ENCODE measurements around the gene ITPR3. TPM values are rescaled to one million over a fixed set of nuclear protein-coding genes. Genes with fewer than 3 reads are reported as not detected.

ITPR3 gene
- total and polyA plus RNA-seq, 2 donors (not counting 3 experiments of a cell fraction or from before 2014, with no cell fraction given) = 28.8 to 52.2 TPM

DNA sequence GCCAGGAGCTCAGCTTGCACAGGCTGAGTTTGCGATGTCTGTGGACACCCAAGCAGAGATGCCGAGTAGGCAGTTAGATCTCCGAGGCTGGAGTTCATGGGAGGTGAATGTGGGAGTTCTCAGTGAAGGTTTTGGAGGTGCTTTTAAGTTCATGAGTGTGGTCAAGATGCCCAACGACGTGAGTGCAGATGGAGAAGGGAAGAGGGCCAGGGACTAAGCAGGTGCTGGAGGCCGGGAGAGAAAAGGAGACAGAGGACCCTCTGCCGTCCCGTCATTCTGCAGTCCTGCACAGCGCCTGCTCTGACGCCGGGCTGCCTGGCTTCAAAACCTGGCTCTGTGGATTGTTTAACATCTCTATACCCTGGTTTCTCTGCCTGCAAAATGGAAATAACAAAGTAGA, 15.5 kb downstream of the ITPR3 start:
- FAIRE-seq (no peak), DNase-seq (ENCODE audit: low read depth, low spot score) (no peak)
- POLR2A ChIA-PET = no interaction called here
- dilution Hi-C loops (cut with MboI; ENCODE audit: extremely low pct_ligation_motif_present, low sequenced_read_pairs) = no loop called here
- CTCF ChIA-PET = interaction anchor here (0.7 to 1.4 kb wide), 2 partner anchors 36 to 47 kb away, joined by 4 read pairs; no protein-coding TSS in a partner anchor
- Histone ChIP-seq H3K27me3 (ENCODE audit: control insufficient read depth in 2 of 2, insufficient read depth in 2 of 2, low read length in 2 of 2) (no peaks in the 10 kb centered on the region), H3K4me3 (replicated peaks in 1 of 3; ENCODE audit: insufficient read depth in 1 of 3, low read depth in 1 of 3, low read length in 3 of 3) (no peak overlapping the region), H3K9me1 (replicated peaks; ENCODE audit: control insufficient read depth, extremely low read depth, insufficient read depth, low read length) (no peaks in the 10 kb centered on the region), H3K4me1 (ENCODE audit: control insufficient read depth, extremely low read depth, insufficient read depth, low read length) (peaks cover 23% of the 10 kb centered on the region), H2AFZ (ENCODE audit: low read depth, low read length) (no peak overlapping the region), H3K4me2 (ENCODE audit: insufficient read depth, low read length) (no peak overlapping the region), H3K27ac (ENCODE audit: insufficient read depth, low read depth, low read length) (no peak overlapping the region), H3K79me2 (ENCODE audit: control insufficient read depth, insufficient read depth, low read length) (peaks cover 23% of the 10 kb centered on the region), H3K9ac (replicated peaks; ENCODE audit: extremely low read depth, insufficient read depth, low read length) (no peak overlapping the region), H4K20me1 (replicated peaks; ENCODE audit: control insufficient read depth, extremely low read depth, insufficient read depth, low read length) (no peaks in the 10 kb centered on the region), H3K9me3 (replicated peaks; ENCODE audit: control insufficient read depth, insufficient read depth, low read length) (no peaks in the 10 kb centered on the region), H3K36me3 (ENCODE audit: control insufficient read depth in 2 of 2, extremely low read depth in 1 of 2, insufficient read depth in 2 of 2, low read length in 2 of 2) (no peaks in the 10 kb centered on the region)
- no TSS peak for BruUV-seq (replicated peaks)
- TF ChIP-seq JUN (IDR thresholded peaks at IDR 0.05; ENCODE audit: borderline replicate concordance, insufficient read depth, insufficient read length, low read depth) = no peak
- no peak for TF ChIP-seq POLR2A (IDR thresholded peaks at IDR 0.05; ENCODE audit: low read depth, low read length)
- TF ChIP-seq, protein P1, sequence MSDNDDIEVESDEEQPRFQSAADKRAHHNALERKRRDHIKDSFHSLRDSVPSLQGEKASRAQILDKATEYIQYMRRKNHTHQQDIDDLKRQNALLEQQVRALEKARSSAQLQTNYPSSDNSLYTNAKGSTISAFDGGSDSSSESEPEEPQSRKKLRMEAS (IDR thresholded peaks at IDR 0.05; ENCODE audit: insufficient read depth, insufficient read length) = no peak
- TF ChIP-seq, protein P2, sequence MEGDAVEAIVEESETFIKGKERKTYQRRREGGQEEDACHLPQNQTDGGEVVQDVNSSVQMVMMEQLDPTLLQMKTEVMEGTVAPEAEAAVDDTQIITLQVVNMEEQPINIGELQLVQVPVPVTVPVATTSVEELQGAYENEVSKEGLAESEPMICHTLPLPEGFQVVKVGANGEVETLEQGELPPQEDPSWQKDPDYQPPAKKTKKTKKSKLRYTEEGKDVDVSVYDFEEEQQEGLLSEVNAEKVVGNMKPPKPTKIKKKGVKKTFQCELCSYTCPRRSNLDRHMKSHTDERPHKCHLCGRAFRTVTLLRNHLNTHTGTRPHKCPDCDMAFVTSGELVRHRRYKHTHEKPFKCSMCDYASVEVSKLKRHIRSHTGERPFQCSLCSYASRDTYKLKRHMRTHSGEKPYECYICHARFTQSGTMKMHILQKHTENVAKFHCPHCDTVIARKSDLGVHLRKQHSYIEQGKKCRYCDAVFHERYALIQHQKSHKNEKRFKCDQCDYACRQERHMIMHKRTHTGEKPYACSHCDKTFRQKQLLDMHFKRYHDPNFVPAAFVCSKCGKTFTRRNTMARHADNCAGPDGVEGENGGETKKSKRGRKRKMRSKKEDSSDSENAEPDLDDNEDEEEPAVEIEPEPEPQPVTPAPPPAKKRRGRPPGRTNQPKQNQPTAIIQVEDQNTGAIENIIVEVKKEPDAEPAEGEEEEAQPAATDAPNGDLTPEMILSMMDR (IDR thresholded peaks at IDR 0.05; ENCODE audit: extremely low read depth in 1 of 2, insufficient read depth in 1 of 2, low read depth in 1 of 2, low read length in 2 of 2) = no peak
- TF ChIP-seq POLR2AphosphoS5 (IDR thresholded peaks at IDR 0.05; ENCODE audit: insufficient read depth, low read depth, low read length) = no peak
- TF ChIP-seq GATA2 (IDR thresholded peaks at IDR 0.05; ENCODE audit: insufficient read depth, insufficient read length, low read depth, low read length) = no peak
- TF ChIP-seq FOS (IDR thresholded peaks at IDR 0.05; ENCODE audit: borderline replicate concordance, insufficient read depth, low read length) = no peak
- no peak for TF ChIP-seq EZH2 (IDR thresholded peaks at IDR 0.05; ENCODE audit: borderline replicate concordance, low read depth, low read length, severe bottlenecking)
- TF ChIP-seq MYC (IDR thresholded peaks at IDR 0.05; ENCODE audit: low read depth, low read length) = no peak
- intact Hi-C loops (cut with micrococcal nuclease) = loop anchor here (5.0 kb wide), 1 partner anchor 36 kb away; no protein-coding TSS in a partner anchor

Measured in endothelial cell of umbilical vein (primary cell).